Measurements from ENCODE around the gene TRABD.
"Not testable (repeated sequence)": the region's sequence is repeated elsewhere in the genome, so short reads cannot be mapped to it uniquely, and the experiment has no call there.

Gene TRABD

DNA sequence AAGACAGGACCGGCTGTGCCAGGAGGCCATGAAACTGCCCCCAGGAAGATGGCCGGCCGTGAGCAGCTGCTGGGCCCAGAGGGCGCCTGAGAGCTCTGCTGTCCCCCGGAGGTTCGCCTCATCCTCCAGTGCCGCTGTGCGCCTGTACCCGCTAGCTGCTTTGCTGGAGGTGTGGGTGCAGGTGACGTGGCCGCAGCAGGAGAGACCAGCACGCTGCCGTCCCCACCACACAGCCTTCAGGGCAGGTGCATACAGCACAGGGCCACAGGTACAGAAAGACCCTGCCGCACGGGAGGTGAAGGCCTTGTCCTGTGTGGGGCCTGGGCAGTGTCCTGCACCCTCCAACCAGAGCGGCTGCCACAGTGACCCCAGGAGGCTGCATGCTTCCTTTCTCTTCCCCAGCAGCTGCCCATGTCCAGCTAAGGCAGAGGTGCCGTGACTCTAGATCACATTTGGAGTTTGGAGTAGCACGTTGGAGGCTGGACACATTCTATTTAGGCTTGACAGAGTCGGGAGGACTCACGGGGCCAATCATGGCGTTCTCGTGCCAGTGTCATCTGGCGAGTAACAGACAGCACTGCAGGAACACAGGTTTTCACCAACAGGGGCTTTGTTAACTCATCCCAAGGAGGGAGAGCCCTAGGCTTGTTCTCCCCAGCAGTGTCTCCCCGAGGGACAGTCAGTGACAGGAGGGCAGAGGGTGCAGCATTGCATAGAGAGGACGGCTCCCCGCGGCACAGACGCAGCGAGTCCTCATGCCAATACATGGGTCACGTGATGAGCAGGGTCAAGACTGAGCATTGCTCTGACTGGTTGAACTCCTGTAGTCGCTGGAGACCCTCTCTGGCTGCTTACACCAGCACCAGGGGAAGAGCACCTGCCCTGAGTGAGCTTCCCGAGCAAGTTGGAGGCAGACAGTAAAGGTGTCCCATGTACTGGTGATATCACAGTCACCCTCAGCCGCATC is 33.9 kb upstream of the TRABD start:
- DNase-seq (ENCODE audit: low read depth in 2 of 2): no peak

DNA sequence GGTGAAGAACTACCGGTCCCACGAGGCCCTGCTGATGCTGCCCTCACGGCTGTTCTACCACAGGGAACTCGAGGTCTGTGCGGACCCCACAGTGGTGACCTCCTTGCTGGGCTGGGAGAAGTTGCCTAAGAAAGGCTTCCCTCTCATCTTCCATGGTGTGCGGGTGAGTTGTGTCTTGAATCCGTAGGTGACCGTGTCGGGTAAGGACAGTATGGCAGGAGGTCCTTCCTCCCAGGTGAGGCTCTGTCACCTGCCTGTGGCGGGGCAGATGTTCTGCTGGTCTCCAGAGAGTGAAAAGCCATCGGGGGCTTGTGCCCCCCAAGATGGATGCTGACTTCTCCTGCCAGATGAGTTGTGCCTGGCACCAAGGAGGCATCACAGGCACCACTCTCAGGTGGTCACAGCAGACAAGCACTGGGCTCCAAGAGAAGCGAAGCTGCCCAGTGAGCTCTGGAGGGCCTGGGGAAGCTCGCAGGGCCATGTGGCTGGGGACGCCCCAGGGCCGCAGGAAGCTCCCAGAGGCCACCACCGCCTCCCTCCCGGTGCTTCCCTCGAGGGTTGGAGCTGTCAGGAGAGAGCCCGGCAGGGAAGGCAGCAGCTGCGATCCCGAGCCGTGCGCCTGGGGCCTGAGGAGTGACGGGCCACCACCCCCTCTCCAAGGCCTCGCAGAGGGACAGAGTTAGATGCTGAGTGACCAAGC is 32.5 kb upstream of the TRABD start:
- no peak for DNase-seq (ENCODE audit: low read depth in 2 of 2)

DNA sequence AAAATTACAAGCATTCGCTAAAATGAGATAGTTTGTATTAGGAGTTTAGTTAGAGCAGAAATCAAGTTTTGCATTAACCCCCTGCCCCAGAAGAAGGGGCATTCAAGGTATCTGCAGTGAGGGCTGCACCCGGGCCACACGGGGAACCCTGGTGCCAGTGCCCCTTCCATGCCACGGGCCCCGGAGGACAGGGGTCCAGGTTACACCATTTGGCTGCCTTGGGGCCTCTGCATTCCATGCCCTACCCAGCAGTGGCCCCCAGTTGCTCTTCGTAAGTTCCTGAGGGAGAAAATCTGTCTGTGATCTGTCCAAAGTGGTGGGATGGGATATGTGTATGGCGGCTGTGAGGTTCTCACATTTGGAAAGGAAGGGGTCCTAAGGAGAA is 32.0 kb upstream of the TRABD start:
- no peak for DNase-seq (ENCODE audit: low read depth in 2 of 2)

DNA sequence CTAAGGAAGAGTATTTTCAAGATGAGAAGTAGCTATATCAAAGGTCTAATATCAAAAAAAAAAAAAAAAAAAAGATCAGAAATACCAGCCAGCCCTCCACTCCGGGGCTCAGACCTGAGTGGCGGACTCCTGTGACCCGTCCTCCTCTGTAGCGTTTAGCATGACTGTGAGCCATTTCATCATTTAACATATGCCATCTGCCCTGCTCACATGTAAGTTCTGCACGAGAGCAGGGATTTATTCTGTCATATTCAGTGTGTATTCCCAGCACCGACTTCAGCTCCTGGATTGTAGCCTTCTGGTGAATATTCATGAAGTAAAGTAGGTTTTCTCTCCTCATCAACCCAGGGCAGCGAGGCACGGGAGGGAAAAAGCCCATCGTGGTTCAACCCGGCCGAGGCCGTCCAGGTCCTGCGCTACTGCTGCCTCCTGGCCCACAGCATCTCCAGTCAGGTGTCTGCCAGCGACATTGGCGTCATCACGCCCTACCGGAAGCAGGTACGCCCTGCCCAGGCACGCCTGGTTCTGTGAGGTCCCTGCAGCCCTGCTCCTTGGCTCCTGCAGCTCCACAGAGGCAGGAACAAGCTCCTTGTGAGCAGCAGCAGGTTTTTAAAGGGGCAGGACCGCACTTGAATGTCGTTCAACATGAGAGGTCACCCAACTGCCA is 27.9 kb upstream of the TRABD start:
- no peak for DNase-seq (ENCODE audit: low read depth in 2 of 2)

DNA sequence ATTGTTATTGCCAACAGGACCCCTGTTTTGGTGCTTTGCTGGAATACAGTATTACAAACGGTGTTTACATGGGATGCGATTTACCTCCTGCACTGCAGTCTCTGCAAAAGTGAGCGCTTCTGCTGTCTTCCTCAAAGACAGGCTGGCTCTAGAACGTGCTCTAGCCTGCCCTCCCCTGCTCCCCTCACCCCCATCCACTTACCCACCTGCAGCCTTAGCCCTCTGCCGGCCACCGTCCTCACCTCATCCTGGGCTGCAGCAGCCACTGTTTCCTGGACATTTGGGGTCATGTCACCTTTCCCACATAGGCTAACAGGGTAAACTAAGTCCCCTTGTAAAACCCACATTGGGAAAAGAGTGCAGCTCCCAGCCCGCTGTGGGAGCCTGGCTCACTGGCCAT is 24.8 kb upstream of the TRABD start:
- DNase-seq (ENCODE audit: low read depth in 2 of 2): no peak

DNA sequence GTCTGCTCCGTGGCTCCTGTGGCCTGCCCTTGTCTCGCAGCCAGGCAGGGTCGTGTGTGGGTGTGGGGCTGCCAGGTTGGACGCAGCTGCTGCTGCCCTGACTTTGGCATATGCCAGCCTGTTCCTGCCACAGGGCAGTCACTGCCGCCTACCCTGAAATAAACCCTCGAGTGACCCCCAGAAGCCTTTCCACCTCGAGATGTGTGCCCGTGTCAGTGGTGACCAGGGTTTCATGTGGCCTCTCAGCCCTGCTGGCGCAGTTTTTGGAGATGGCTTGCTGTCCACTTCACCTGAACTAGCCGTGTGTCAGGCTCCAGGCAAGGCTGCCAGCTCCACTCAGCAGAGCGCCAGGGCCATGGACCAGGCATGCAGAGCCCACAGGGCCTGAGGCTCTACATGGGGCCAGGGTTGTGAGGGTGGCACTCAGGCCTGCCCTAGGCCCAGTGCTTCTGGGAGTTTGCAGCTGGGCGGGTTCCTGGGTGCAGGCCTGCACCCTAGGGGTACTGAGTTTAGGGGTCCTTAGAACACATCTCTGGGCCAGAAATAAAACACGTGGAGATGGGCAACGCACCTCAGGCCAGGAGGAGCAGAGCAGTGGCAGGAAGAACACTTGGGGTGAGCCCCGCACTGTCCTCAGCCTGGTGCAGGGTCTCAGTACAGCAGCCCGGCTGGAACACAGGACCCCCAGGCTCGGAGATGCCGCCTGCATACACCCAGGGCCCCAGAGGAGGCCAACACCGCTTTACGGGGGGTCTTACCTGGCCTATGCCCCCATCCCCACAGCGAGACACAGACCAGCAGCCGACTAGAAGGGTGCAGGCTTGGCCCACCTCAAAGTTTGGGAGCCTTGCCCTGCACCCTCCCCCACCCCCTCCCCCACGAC is 24.0 kb upstream of the TRABD start:
- DNase-seq (ENCODE audit: low read depth in 2 of 2): no peak

DNA sequence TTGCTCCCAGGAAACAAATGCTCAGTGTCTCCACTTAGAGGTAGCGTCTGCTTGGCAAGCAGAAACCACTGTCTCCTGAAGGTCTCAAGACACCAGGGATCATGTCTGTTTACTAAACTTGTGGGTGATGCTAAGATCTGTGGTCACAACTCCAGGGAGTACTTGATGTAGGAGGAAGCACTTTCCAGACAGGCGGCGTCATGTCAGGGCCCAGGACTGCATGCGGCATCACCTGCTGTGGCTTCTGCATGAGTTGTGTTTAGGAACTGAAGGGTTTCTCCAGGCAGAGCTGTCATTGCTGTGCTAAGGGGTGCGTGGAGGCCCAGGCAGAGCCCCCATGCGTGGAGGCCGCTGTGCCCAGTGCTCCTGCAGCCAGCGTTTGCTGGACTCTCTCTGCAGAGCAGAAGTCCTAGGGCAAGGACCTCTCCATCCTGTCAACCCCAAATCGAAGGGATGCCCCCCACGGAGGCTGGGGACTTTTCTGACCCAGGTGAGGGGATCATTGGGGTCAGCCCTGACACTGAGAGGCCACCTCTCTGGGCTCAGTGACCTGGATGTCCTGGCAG is 23.2 kb upstream of the TRABD start:
- no peak for DNase-seq (ENCODE audit: low read depth in 2 of 2)

DNA sequence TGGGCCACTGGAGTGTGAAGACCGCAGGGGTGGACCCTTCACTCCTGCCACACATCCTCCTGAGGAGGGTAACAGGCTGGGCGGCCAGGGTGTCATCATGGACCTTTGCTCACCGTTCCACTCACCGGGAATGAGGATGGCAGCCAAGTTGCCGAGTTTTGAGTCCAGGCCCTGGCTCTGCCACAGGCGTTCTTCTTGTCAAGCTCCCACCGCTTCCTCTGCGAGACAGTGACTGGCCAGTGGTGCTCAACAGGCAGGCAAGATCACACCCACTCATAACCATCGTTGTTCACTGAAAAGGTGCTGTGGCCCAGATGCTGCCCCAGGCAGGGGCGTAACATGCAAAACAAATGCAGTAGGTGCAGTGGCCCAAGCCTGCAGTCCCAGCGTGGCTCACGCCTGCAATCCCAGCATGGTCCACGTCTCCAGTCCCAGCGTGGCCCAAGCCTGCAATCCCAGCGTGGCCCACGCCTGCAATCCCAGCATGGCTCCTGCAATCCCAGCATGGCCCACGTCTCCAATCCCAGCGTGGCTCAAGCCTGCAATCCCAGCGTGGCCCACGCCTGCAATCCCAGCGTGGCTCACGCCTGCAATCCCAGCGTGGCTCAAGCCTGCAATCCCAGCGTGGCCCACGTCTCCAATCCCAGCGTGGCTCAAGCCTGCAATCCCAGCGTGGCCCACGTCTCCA is 20.1 kb upstream of the TRABD start:
- no peak for DNase-seq (ENCODE audit: low read depth in 2 of 2)

DNA sequence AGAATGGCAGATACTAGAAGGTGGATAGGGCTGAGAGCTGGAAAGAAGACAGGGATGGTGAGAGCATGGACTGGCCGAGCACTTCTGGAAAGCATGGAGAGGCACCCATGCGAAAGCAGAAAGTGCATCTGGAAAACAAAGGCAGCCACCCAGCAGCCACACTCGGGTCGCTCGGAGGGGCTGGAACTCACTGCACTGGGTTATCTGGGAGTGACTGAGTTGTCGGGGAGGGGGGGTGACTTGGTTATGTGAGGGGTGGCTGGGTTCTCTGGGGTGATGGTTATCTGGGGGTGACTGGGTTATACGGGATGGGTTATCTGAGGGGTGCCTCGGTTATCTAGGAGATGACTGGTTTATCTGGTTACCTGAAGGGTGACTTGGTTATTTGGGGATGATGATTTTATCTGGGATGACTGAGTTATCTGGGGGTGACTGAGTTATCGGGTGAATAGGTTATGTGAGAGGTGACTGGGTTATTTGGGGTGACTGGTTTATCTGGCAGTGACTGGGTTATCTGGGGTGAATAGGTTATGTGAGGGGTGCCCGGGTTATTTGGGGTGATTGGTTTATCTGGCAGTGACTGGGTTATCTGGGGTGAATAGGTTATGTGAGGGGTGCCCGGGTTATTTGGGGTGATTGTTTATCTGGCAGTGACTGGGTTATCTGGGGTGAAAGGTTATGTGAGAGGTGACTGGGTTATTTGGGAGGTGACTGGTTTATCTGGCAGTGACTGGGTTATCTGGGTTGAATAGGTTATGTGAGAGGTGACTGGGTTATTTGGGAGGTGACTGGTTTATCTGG is 17.8 kb upstream of the TRABD start:
- no peak for DNase-seq (ENCODE audit: low read depth in 2 of 2)

DNA sequence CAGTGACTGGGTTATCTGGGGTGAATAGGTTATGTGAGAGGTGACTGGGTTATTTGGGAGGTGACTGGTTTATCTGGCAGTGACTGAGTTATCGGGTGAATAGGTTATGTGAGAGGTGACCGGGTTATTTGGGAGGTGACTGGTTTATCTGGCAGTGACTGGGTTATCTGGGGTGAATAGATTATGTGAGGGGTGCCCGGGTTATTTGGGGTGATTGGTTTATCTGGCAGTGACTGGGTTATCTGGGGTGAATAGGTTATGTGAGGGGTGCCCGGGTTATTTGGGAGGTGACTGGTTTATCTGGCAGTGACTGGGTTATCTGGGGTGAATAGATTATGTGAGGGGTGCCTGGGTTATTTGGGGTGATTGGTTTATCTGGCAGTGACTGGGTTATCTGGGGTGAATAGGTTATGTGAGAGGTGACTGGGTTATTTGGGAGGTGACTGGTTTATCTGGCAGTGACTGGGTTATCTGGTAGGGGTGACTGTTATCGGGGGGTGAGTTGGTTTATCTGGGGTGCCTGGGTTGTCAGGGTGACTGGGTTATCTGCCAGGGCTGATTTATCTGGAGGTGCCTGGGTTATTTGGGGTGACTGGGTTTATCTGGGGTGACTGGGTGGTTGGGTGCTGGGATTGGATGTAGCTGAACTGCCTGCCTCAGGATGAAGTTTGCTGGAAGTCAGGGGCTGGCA is 17.1 kb upstream of the TRABD start:
- DNase-seq (ENCODE audit: low read depth in 2 of 2): not testable (repeated sequence)

DNA sequence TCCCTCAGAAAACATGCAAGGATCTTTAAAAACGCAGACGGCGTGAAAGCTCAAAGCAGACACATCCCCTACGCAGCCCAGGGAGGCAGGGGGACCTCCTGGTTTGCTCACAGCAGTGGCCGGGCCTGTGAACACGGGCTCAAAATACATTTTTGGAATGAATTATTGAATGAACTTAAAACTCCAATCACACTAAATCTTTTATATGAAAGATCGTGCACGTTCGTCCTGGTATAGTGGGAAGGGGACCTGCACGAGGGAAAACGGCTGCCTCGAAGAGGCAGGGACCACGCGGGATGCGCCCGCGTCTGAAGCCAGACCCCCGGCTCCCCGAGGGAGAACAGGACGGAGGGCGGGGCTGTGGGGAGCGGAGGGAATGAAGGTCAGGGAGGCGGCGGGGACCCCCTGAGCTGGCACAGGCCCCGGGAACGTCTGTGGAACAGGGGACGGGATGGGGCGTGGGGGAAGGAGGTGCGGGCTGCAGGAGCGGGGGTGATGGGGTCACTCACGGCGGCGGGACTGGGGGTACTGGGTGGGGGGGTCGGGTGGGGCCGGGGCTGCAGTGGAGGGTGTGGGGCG is 16.4 kb upstream of the TRABD start:
- DNase-seq (ENCODE audit: low read depth in 2 of 2): no peak

DNA sequence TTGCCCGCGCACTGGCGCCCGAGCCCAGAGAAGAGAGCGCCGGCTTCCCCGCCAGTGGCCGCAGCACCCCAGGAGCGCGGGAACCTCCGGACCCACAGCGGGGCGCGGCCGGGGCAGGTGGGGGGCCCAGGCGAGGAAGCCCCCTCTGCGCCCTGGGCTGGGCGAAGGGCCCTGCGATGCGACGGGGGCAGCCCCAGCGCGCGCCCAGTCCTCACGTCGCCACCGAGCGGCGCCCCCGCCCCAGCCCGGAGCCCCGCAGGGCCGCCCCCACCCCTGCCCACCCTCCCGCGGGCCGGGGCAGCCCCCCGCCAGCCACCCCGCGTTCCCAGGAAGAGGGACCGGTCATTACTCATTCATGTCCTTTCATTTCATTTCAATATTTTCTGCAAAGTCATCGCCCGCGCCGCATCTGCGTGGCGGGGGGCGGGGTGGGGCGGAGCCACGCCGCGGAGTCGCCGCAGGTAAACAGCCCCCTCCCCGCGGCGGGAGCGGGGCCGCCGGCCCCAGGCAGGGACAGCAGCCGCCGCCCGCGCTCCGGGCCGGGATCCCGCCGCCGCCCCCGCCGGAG is 15.9 kb upstream of the TRABD start:
- DNase-seq (ENCODE audit: low read depth in 2 of 2): no peak

DNA sequence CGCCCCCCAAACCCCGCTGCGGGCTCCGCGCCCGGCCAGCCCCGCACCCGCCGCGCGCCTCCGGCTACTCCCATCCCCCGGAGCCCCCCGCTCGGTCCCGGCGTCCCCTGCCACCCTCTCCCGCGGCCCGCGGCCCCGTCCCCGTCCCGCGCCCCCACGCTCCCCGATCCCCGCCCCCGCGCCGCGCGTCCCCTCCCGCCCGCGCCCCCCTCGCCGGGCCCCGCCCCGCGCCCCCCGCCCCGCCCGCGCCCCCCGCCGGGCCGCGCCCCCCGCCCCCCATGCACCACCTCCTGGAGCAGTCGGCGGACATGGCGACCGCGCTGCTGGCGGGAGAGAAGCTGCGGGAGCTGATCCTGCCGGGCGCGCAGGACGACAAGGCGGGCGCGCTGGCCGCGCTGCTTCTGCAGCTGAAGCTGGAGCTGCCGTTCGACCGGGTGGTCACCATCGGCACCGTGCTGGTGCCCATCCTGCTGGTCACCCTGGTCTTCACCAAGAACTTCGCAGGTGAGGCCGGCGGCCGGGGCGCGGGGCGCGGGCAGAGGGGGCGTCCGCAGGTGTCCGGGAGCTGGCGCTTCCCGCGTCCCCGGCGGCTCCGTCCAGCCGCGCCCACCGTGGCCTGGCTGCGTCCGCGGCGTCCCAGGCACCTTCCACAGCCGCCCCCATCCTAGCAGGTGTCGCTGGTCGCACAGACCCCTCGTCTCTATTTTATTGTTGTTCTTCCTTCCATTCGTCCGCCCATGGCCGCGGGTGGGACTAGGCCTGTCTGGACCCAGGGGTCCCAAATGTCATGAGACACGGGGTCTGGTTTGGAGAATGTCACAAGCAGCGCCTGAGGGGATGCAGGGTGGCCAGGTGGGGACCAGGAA is 15.0 kb upstream of the TRABD start, which contains the start of gene PANX2:
Gene PANX2, plus strand, starts transcription at position 279 of the 866 bp plus-strand sequence. Its CDS starts 0 bp downstream, at position 279.
- DNase-seq (ENCODE audit: low read depth in 2 of 2): no peak

DNA sequence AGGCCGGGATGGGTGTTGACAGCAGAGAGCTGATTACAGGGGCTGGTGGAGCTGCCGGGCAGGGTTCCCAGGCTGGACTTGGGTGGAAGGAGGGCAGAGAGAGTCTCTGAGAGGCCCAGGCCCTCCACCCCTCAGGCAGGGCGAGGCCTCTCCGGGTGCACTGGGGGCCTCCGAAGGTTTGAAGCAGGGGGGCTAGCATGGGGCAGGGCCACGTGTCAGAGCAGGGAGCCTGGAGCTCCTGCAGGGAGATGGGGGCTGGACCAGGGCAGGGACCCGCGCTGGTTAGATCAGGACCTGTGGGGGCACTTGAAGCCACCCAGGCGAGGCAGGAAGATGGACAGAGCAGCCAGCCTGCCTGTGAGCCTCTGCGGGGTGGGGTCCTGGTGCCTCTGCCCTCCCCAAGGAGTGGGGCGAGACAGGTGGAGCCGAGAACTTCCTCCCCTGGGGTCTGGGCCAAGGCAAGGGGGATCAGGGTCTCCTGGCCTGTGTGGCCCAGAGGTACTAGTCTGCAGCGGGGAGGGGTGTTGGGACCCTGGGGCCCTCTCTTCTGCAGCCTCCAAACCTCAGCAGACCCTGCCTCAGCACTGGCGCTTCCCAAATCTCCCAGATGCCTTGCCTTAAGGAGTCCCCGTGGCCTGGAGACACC is 14.3 kb upstream of the TRABD start:
- no peak for DNase-seq (ENCODE audit: low read depth in 2 of 2)

DNA sequence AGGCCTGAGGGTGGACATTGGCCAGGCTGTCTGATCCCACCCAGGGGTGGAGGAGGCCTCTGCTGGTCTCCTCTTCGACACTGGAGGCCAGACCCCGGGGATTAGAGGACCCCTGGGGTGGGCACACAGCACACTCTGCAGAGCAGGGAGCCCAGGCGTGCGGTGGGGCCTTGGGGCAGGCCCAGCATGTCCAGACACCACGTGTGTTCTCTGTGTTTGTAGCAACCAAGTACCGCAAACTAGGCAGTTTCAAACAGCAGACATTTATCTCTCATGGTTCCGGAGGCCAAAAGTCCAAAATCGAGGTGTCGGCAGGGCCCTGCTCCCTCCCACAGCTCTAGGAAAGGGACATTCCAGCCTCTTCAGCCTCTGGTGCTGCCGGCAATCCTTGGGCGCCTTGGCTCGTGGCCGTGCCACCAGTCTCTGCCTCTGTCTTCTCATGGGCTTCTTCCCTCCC is 13.7 kb upstream of the TRABD start:
- DNase-seq (ENCODE audit: low read depth in 2 of 2): no peak

DNA sequence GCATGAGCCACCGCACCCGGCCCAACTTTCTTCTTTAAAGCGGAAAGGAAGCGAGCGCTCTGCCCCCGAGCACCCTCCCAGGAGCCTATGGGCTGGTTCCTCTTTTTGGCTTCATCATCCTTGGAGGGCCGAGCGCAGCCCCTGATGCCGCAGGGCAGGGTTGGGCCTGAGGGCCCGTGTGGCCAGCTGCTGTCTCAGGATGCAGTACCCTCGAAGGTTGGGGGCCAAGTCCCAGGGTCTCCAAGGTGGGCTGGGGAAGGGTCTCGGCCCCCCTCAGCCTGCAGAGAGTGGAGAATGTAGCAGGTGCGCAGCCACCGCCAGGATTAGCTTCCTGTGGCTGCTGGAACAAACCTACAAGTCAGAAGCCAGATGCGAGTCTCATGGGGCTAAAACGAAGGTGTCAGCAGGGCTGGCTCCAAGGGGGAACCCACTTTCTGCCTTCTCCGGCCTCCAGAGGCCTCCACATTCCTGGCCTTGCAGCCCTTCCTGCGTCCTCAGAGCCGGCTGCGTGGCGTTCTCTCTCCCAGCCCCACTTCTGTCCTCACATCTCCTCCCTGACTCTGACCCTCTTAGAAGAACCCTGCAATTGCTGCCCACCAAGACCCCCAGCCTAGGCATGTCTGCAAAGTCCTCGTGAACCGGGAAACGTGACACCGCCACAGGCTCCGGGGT is 12.3 kb upstream of the TRABD start:
- DNase-seq (ENCODE audit: low read depth in 2 of 2): no peak
